H9 (cell line): ENCODE measurements around the gene CEACAM4. TPM values are rescaled to one million over a fixed set of nuclear protein-coding genes. Genes with fewer than 3 reads are reported as not detected.
A peak's percentile ranks its signal among the peaks of the same experiment; 100 is the strongest.

Source experiments
- DNase-seq: peaks from one replicate; pipeline ENCODE4 v3.0.0-alpha.2; 2017
- H2AFZ ChIP-seq: one replicate; pipeline ENCODE4 v1.6.1; 2013; ENCODE audit warnings: mild to moderate bottlenecking, low read length, control low read depth, moderate library complexity
- H2AK5ac ChIP-seq: 2 replicates; pipeline ENCODE4 v1.6.1; 2013; ENCODE audit warnings: low read length, control low read depth, mixed read lengths; ENCODE audit not compliant: insufficient read length
- H2BK120ac ChIP-seq: one replicate; pipeline ENCODE4 v1.6.1; 2013; ENCODE audit warnings: low read depth, mild to moderate bottlenecking, low read length, control low read depth, inconsistent platforms; ENCODE audit not compliant: poor library complexity, severe bottlenecking
- H2BK12ac ChIP-seq: 2 replicates; pipeline ENCODE4 v1.6.1; 2013; ENCODE audit warnings: low read length, control low read depth, mixed read lengths, low read depth; ENCODE audit not compliant: insufficient read length
- H2BK15ac ChIP-seq: 2 replicates; pipeline ENCODE4 v1.6.1; 2013; ENCODE audit warnings: low read depth, low read length, control low read depth
- H2BK20ac ChIP-seq: one replicate; pipeline ENCODE4 v1.6.1; 2013; ENCODE audit warnings: low read depth, mild to moderate bottlenecking, low read length, control low read depth, inconsistent platforms; ENCODE audit not compliant: poor library complexity, severe bottlenecking
- H2BK5ac ChIP-seq: 2 replicates; pipeline ENCODE4 v1.6.1; 2013; ENCODE audit warnings: low read length, control low read depth, mixed read lengths; ENCODE audit not compliant: insufficient read length
- H3K14ac ChIP-seq: 2 replicates; pipeline ENCODE4 v1.6.1; 2013; ENCODE audit warnings: low read length, control low read depth; ENCODE audit not compliant: insufficient read depth
- H3K18ac ChIP-seq: 2 replicates; pipeline ENCODE4 v1.6.1; 2013; ENCODE audit warnings: low read depth, mild to moderate bottlenecking, mixed read lengths, low read length, control low read depth; ENCODE audit not compliant: insufficient read length
- H3K23ac ChIP-seq: 2 replicates; pipeline ENCODE4 v1.6.1; 2013; ENCODE audit warnings: low read length, control low read depth, mixed read lengths, low read depth; ENCODE audit not compliant: insufficient read length
- H3K23me2 ChIP-seq: 2 replicates; pipeline ENCODE4 v1.6.1; 2013; ENCODE audit warnings: low read depth, mild to moderate bottlenecking, mixed read lengths, low read length, control low read depth; ENCODE audit not compliant: insufficient read length, poor library complexity, severe bottlenecking
- H3K27ac ChIP-seq: 2 replicates; pipeline ENCODE4 v1.5.1; 2013; ENCODE audit warnings: low read length, control low read depth, mixed read lengths, low read depth; ENCODE audit not compliant: insufficient read length
- H3K27me3 ChIP-seq: 2 replicates; pipeline ENCODE4 v1.6.1; 2013; ENCODE audit warnings: low read length, control low read depth, inconsistent platforms; ENCODE audit not compliant: insufficient read depth
- H3K4ac ChIP-seq: 2 replicates; pipeline ENCODE4 v1.6.1; 2013; ENCODE audit warnings: low read depth, mild to moderate bottlenecking, control low read depth, inconsistent platforms, low read length, moderate library complexity
- H3K4me1 ChIP-seq: 2 replicates; pipeline ENCODE4 v1.6.1; 2013; ENCODE audit warnings: low read length, control low read depth, inconsistent platforms; ENCODE audit not compliant: insufficient read depth
- H3K4me2 ChIP-seq: 2 replicates; pipeline ENCODE4 v1.6.1; 2013; ENCODE audit warnings: low read length, control low read depth, mixed read lengths; ENCODE audit not compliant: insufficient read length, insufficient read depth
- H3K56ac ChIP-seq: 2 replicates; pipeline ENCODE4 v1.6.1; 2013; ENCODE audit warnings: low read depth, mild to moderate bottlenecking, mixed read lengths, low read length, control low read depth; ENCODE audit not compliant: insufficient read length
- H3K79me1 ChIP-seq: 2 replicates; pipeline ENCODE4 v1.6.1; 2013; ENCODE audit warnings: low read depth, mild to moderate bottlenecking, moderate library complexity, low read length, control low read depth, inconsistent platforms; ENCODE audit not compliant: insufficient read depth, poor library complexity, severe bottlenecking
- H3K79me2 ChIP-seq: 2 replicates; pipeline ENCODE4 v1.6.1; 2013; ENCODE audit warnings: low read length, control low read depth, inconsistent platforms; ENCODE audit not compliant: insufficient read depth
- H3K9ac ChIP-seq: 2 replicates; pipeline ENCODE4 v1.6.1; 2013; ENCODE audit warnings: low read length, control low read depth, mixed read lengths; ENCODE audit not compliant: insufficient read length; ENCODE audit errors: extremely low read depth
- H3K9me3 ChIP-seq: one replicate; pipeline ENCODE4 v1.6.1; 2013; ENCODE audit warnings: low read depth, low read length, inconsistent platforms; ENCODE audit not compliant: control insufficient read depth
- H3T11ph ChIP-seq: one replicate; pipeline ENCODE4 v1.6.1; 2013; ENCODE audit warnings: mild to moderate bottlenecking, low read length, control low read depth, inconsistent platforms
- H4K20me1 ChIP-seq: one replicate; pipeline ENCODE4 v1.6.1; 2013; ENCODE audit not compliant: control insufficient read depth, insufficient read length, insufficient read depth
- H4K5ac ChIP-seq: 2 replicates; pipeline ENCODE4 v1.6.1; 2013; ENCODE audit warnings: low read depth, mild to moderate bottlenecking, mixed read lengths, low read length, control low read depth; ENCODE audit not compliant: insufficient read length
- H4K8ac ChIP-seq: replicated peaks from 2 replicates; pipeline ENCODE4 v1.6.1; 2013; ENCODE audit warnings: low read length, control low read depth, mixed read lengths, low read depth; ENCODE audit not compliant: insufficient read length
- H4K91ac ChIP-seq: 2 replicates; pipeline ENCODE4 v1.6.1; 2013; ENCODE audit warnings: low read depth, mild to moderate bottlenecking, moderate library complexity, mixed read lengths, low read length, control low read depth; ENCODE audit not compliant: insufficient read length
- H3K27ac Mint-ChIP-seq, 3 experiments: 2 replicates in 2 of 3; 3 replicates in 1 of 3; pipeline ENCODE4 v1.8.0; 2020 to 2021; ENCODE audit warnings: mixed read lengths in 3 of 3, mild to moderate bottlenecking in 1 of 3, moderate library complexity in 1 of 3
- H3K27me3 Mint-ChIP-seq: 2 replicates; pipeline ENCODE4 v1.8.0; 2021; ENCODE audit warnings: low read depth, mild to moderate bottlenecking, moderate library complexity, mixed read lengths
- H3K36me3 Mint-ChIP-seq, 3 experiments: 2 replicates in 2 of 3; 3 replicates in 1 of 3; pipeline ENCODE4 v1.8.0; 2020 to 2021; ENCODE audit warnings: low read depth in 3 of 3, mixed read lengths in 3 of 3; ENCODE audit not compliant: insufficient read depth in 1 of 3
- H3K4me1 Mint-ChIP-seq, 2 experiments: 2 replicates each; pipeline ENCODE4 v1.8.0; 2020; ENCODE audit warnings: mixed read lengths in 2 of 2
- H3K4me3 Mint-ChIP-seq, 2 experiments: 2 replicates in 1 of 2; 3 replicates in 1 of 2; pipeline ENCODE4 v1.8.0; 2020 to 2021; ENCODE audit warnings: mild to moderate bottlenecking in 2 of 2, mixed read lengths in 2 of 2, moderate library complexity in 1 of 2
- H3K9me3 Mint-ChIP-seq, 2 experiments: 2 replicates in 1 of 2; 3 replicates in 1 of 2; pipeline ENCODE4 v1.8.0; 2020; ENCODE audit warnings: mild to moderate bottlenecking in 2 of 2, mixed read lengths in 2 of 2, moderate library complexity in 1 of 2
- CTCF ChIP-seq: fragments of 200-600 bp; sonication (generic); conservative IDR thresholded peaks from 3 replicates; pipeline ENCODE4 v1.8.0; 2021; ENCODE audit warnings: antibody characterized with exemption, mild to moderate bottlenecking
- WGBS: extraction: QIAGEN DNeasy Blood & Tissue Kit; methylation state at CpG from one replicate; pipeline ENCODE4 v1.1.7; 2013; ENCODE audit warnings: missing lambda C conversion rate, low lambda C conversion rate, mixed read lengths; ENCODE audit not compliant: insufficient read length; ENCODE audit errors: extremely low coverage; 5-methylcytosine and 5-hydroxymethylcytosine counted together
- total RNA-seq: library from RNA; stranded (reverse); gene quantifications from 2 replicates; pipeline ENCODE4 v1.2.1, GENCODE V29; 2021

CEACAM4 gene
- total RNA-seq, 1 experiment from 2014 or later = not detected

- no peaks in the 10 kb centered on the region for H3K27me3 ChIP-seq
- H4K20me1 ChIP-seq = no peaks in the 10 kb centered on the region
- no peaks in the 10 kb centered on the region for H3K4me1 Mint-ChIP-seq
- H3K9ac ChIP-seq = no peak overlapping the region
- H3K36me3 Mint-ChIP-seq = peaks cover 3 to 21% (median 12%) of the 10 kb centered on the region in 3 experiments; a peak in 5 of 7 replicates
- no peak overlapping the region for H3K27ac Mint-ChIP-seq
- no peak overlapping the region for H3K4ac ChIP-seq
- no peak overlapping the region for H4K91ac ChIP-seq
- peak; percentile 17 for DNase-seq
- no peaks in the 10 kb centered on the region for H3K4me1 ChIP-seq
- no peak overlapping the region for H2BK5ac ChIP-seq
- no peak overlapping the region for H2BK12ac ChIP-seq
- no peak overlapping the region for H3T11ph ChIP-seq
- H3K56ac ChIP-seq = no peak overlapping the region
- H3K14ac ChIP-seq = no peak overlapping the region
- no peaks in the 10 kb centered on the region for H3K79me1 ChIP-seq
- H4K8ac ChIP-seq = no peak overlapping the region
- H3K4me3 Mint-ChIP-seq = no peak overlapping the region
- H3K4me2 ChIP-seq = no peak overlapping the region
- H2AK5ac ChIP-seq = no peak overlapping the region
- peaks cover 80 to 99% of the 10 kb centered on the region in 2 experiments for H3K9me3 Mint-ChIP-seq
- H3K18ac ChIP-seq = no peak overlapping the region
- no peak for TF ChIP-seq CTCF
- no CpG with 5 or more reads among the region's 7 CpGs for WGBS
- peaks cover 68% of the 10 kb centered on the region for H3K9me3 ChIP-seq
- H3K27ac ChIP-seq = no peak overlapping the region
- H3K79me2 ChIP-seq = no peaks in the 10 kb centered on the region
- no peaks in the 10 kb centered on the region for H3K23me2 ChIP-seq
- H2BK20ac ChIP-seq = no peak overlapping the region
- peaks cover 2% of the 10 kb centered on the region for H3K27me3 Mint-ChIP-seq
- no peak overlapping the region for H2BK120ac ChIP-seq
- H4K5ac ChIP-seq = no peak overlapping the region
- no peak overlapping the region for H2AFZ ChIP-seq
- H3K23ac ChIP-seq = no peak overlapping the region
- no peak overlapping the region for H2BK15ac ChIP-seq
Measured at GRCh38 chr19:41621654-41622053, 5.2 kb downstream of the CEACAM4 start.
